H1 (cell line): ENCODE measurements around the gene ETV2. TPM values are rescaled to one million over a fixed set of nuclear protein-coding genes. Genes with fewer than 3 reads are reported as not detected.

Experiments used
- CBX5 ChIP-seq: fragments of 300-800, 300-1000 bp; sonication (generic); IDR thresholded peaks from 2 replicates; pipeline ENCODE4 v1.7.1; 2016; ENCODE audit warnings: antibody characterized with exemption, low read length, low read depth
- CHD1 ChIP-seq: IDR thresholded peaks from 2 replicates; pipeline ENCODE4 v1.6.1; 2012; ENCODE audit warnings: low read depth, low read length, improper control_type of control experiment
- CREB1 ChIP-seq: IDR thresholded peaks from 2 replicates; pipeline ENCODE4 v1.6.1; 2012; ENCODE audit warnings: inconsistent platforms
- CTBP2 ChIP-seq: IDR thresholded peaks from 2 replicates; pipeline ENCODE4 v1.7.0; 2011; ENCODE audit warnings: borderline replicate concordance, mild to moderate bottlenecking, moderate library complexity, mixed read lengths, low read length; ENCODE audit not compliant: insufficient read depth, insufficient read length
- EZH2 ChIP-seq: fragments of 200-600 bp; sonication (generic); IDR thresholded peaks from 2 replicates; pipeline ENCODE4 v1.7.1; 2012; ENCODE audit warnings: low read depth, mild to moderate bottlenecking, moderate library complexity, low read length, inconsistent platforms; ENCODE audit not compliant: severe bottlenecking
- NANOG ChIP-seq: IDR thresholded peaks from 2 replicates; pipeline ENCODE4 v1.6.1; 2011; ENCODE audit warnings: low read length, low read depth, mild to moderate bottlenecking, inconsistent platforms; ENCODE audit not compliant: insufficient read depth, poor library complexity, severe bottlenecking
- RBBP5 ChIP-seq: IDR thresholded peaks from 2 replicates; pipeline ENCODE4 v1.7.1; 2012; ENCODE audit warnings: low read depth, mild to moderate bottlenecking, inconsistent platforms, low read length, moderate library complexity, borderline replicate concordance
- ZNF274 ChIP-seq: IDR thresholded peaks from 2 replicates; pipeline ENCODE4 v1.7.0; 2012; ENCODE audit warnings: low read length, borderline replicate concordance; ENCODE audit errors: extremely low read depth
- polyA plus RNA-seq, 7 experiments: library from polyadenylated mRNA; depleted of rRNA in 3 of 7; stranded (reverse) in 5 of 7; unstranded in 2 of 7; fragments of >200 nt in 5 of 7; fragments of 200-250 nt in 2 of 7; gene quantifications; 1 replicate in 5 of 7; 2 replicates in 1 of 7; 4 replicates in 1 of 7; pipeline versions ENCODE4 v1.2.1 to v1.2.3, GENCODE V29; 2011 to 2013; ENCODE audit warnings: missing spikeins in 2 of 7, mixed read lengths in 2 of 7
- total RNA-seq: library from RNA; stranded (reverse); fragmentation: NEBNext Ultra II Directional; extraction: Animal tissue kit (Norgen Biotek cat#: 25700); gene quantifications from 2 replicates; pipeline ENCODE4 v1.2.1, GENCODE V29; 2021

Gene ETV2
- total and polyA plus RNA-seq, 2 of the 8 experiments (the other 6 are each of a cell fraction or from before 2014, with no cell fraction given): 0.88 to 1.3 TPM

- no peak for TF ChIP-seq ZNF274
- TF ChIP-seq CTBP2: no peak
- no peak for TF ChIP-seq NANOG
- TF ChIP-seq RBBP5: no peak
- no peak for TF ChIP-seq CBX5
- no peak for TF ChIP-seq EZH2
- TF ChIP-seq CREB1: no peak
- no peak for TF ChIP-seq CHD1
These were observed 22.4 kb downstream of the ETV2 start (continued) for GRCh38 chr19:35663981-35664380.
